B cell (primary cell): ENCODE data around the gene ZNF594.

Source experiments
- CTCF ChIP-seq: fragments of 200-600 bp; IDR thresholded peaks from one replicate; pipeline ENCODE4 v1.8.0; 2022; ENCODE audit warnings: antibody characterized with exemption, mild to moderate bottlenecking
- EZH2 ChIP-seq: IDR thresholded peaks from 2 replicates; pipeline ENCODE4 v1.6.1; 2012; ENCODE audit warnings: borderline replicate concordance, low read depth, mild to moderate bottlenecking, moderate library complexity, low read length; ENCODE audit not compliant: insufficient read depth, poor library complexity, severe bottlenecking

DNA sequence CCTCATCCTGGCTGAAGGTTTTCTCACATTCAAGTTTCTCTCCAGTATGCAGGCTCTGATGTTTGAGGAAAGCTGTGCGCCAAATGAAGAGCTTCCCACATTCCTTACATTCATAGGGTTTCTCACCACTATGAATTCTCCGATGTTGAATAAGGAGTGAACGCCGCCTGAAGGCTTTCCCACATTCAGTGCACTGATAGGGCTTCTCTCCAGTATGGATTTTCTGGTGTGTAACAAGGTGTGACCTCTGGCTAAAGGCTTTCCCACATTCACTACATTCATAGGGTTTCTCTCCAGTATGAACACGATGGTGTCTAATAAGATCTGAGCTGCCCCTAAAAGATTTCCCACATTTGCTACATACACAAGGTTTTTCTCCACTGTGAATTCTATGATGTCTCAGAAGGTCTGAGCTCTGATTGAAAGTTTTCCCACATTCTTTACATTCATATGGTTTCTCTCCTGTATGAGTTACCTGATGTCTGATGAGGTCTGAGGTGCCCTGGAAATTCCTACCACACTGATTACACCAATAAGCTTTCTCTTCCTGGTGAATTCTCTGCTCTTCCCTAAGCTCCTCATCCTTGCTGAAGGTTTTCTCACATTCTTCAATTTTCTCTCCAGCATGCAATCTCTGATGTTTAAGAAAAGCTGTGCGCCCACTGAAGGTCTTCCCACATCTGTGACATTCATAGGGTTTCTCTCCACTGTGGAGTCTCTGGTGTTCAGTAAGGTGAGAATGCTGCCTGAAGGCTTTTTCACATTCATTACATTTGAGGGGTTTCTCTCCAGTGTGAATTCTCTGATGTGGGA, 8.9 kb downstream of the ZNF594 start:
- no peak for TF ChIP-seq CTCF
- TF ChIP-seq EZH2: no peak
